Lower lobe of right lung (tissue), 2 donors: ENCODE measurements around the gene TTC23. TPM values are rescaled to one million over a fixed set of nuclear protein-coding genes. Genes with fewer than 3 reads are reported as not detected.

Source experiments
- ATAC-seq, 2 donors: fragments of 200-7000 bp; cut with Tn5 transposase; one replicate each; pipeline ENCODE4 v1.9.1; 2020 to 2022; ENCODE audit warnings: mild to moderate bottlenecking in 2 of 2, moderate library complexity in 2 of 2
- DNase-seq: peaks from one replicate; pipeline ENCODE4 v3.0.0-alpha.2; 2020
- H3K27ac ChIP-seq: fragments of 200-600 bp; one replicate; pipeline ENCODE4 v1.8.0; 2022
- H3K27me3 ChIP-seq: fragments of 200-600 bp; one replicate; pipeline ENCODE4 v1.8.0; 2022; ENCODE audit warnings: low read depth
- H3K36me3 ChIP-seq: fragments of 200-600 bp; one replicate; pipeline ENCODE4 v1.8.0; 2022; ENCODE audit warnings: mild to moderate bottlenecking
- H3K4me1 ChIP-seq: fragments of 200-600 bp; one replicate; pipeline ENCODE4 v1.8.0; 2022
- H3K4me3 ChIP-seq: fragments of 200-600 bp; one replicate; pipeline ENCODE4 v1.8.0; 2022; ENCODE audit warnings: mild to moderate bottlenecking
- H3K9me3 ChIP-seq: fragments of 200-600 bp; one replicate; pipeline ENCODE4 v1.8.0; 2022
- intact Hi-C: fragments of 100-400 bp; cut with DNase I; formaldehyde crosslinking; loops from one replicate; pipeline ENCODE4 v1.11.0; 2022
- total RNA-seq: library from RNA; stranded (reverse); fragmentation: NEBNext Ultra II Directional; extraction: Animal tissue kit (Norgen Biotek cat#: 25700); gene quantifications from one replicate; pipeline ENCODE4 v1.2.1, GENCODE V29; 2021
- TF ChIP-seq, protein P1 (sequence below): fragments of 200-600 bp; IDR thresholded peaks from one replicate; pipeline ENCODE4 v1.8.0; 2022; ENCODE audit warnings: antibody characterized with exemption, mild to moderate bottlenecking
- donor health status: DM: no; HTN: yes; CAD: no; lungs with severe emphysema.

TTC23 gene
- total RNA-seq, 1 donor from 2014 or later, result 16.4 TPM

DNA sequence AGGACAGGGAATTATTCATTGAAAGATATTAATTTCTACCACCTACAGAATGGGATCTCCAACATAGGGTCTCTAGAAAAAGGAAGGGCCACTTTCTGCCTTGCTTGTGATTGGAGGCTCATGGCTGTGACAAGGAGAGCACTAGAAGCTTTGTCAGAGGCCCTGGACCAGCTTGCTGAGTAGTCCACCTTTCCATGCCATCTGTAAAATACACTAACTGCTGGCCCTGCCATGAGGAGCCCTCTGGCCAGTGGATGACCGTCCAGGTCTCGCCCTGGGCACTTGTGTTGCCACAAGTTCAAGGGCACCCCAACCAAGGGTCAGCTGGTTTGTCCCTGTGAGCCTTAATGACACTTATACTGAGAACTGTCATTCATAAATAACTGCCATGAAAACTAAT is 146.1 kb downstream of the TTC23 start:
- TF ChIP-seq, protein P1, sequence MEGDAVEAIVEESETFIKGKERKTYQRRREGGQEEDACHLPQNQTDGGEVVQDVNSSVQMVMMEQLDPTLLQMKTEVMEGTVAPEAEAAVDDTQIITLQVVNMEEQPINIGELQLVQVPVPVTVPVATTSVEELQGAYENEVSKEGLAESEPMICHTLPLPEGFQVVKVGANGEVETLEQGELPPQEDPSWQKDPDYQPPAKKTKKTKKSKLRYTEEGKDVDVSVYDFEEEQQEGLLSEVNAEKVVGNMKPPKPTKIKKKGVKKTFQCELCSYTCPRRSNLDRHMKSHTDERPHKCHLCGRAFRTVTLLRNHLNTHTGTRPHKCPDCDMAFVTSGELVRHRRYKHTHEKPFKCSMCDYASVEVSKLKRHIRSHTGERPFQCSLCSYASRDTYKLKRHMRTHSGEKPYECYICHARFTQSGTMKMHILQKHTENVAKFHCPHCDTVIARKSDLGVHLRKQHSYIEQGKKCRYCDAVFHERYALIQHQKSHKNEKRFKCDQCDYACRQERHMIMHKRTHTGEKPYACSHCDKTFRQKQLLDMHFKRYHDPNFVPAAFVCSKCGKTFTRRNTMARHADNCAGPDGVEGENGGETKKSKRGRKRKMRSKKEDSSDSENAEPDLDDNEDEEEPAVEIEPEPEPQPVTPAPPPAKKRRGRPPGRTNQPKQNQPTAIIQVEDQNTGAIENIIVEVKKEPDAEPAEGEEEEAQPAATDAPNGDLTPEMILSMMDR, result no peak
- intact Hi-C loops, result no loop called here
- H3K27ac ChIP-seq, result no peak overlapping the region
- H3K4me3 ChIP-seq, result no peak overlapping the region
- peaks cover 26% of the 10 kb centered on the region for H3K4me1 ChIP-seq
- DNase-seq (no peak), ATAC-seq (no peak)
- no peaks in the 10 kb centered on the region for H3K36me3 ChIP-seq
- H3K27me3 ChIP-seq, result peaks cover 60% of the 10 kb centered on the region
- H3K9me3 ChIP-seq, result no peaks in the 10 kb centered on the region

DNA sequence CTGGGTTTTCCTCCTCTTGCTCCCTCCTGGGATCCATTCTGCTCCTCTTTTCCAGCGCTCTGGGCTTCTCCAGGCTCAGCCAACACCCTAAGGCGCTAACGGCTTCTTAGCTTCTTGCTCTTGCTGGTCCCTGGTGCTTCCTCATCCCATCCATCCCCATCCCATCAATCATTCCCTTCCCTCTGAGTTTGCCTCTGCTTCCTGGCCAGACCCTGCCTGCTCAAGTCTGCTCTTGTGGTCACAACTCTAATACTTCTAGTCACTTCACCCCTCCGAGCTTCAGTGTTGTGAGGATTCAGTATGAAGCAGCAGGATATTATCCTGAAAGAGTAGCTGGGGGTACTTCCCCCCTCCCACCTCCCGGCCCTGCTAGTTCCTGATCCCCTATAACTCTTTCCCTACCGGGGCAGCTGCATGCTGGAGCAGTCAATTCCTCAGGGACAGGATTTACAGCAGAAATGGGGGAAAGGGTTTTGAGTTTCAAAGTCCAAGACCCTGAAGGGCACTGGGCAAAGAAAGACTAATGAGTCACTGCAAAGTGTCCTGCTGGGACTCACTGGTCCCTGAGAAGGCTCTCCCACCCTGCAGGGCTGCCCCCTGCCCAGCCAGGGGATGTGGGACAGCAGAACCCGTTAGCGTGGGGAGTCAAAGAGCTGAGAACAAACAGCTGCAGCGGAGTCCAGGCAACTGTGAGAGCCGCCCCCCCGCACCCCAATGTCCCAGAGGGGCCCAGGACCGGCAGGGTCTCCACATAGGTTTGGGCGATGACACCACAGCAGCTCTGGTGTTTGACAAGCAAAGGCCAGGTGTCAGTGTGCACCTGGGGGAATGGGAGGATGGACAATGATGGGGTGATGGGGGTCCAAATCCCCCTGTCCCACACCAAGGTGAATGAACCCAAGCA is 146.8 kb downstream of the TTC23 start:
- TF ChIP-seq, protein P1, result no peak
- H3K4me3 ChIP-seq, result no peak overlapping the region
- DNase-seq (no peak), ATAC-seq (no peak)
- H3K36me3 ChIP-seq, result no peaks in the 10 kb centered on the region
- no peak overlapping the region for H3K27ac ChIP-seq
- H3K9me3 ChIP-seq, result no peaks in the 10 kb centered on the region
- intact Hi-C loops, result no loop called here
- H3K4me1 ChIP-seq, result peaks cover 26% of the 10 kb centered on the region
- peaks cover 60% of the 10 kb centered on the region for H3K27me3 ChIP-seq

DNA sequence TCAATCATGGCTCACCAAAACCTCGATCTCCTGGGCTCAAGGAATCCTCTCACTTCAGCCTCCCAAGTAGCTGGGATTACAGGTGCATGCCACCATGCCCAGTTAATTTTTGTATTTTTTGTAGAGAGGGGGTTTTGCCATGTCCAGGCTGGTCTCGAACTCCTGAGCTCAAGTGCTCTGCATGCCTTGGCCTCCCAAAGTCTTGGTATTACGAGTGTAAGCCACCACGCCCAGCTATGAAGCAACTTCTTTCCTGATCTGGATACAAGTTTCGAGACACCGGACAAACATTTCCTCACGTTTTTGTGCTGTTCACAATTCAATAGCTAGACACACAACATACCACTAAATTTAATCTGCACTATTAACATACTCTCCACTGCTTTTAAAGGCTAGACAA is 147.9 kb downstream of the TTC23 start:
- Histone ChIP-seq H3K9me3 (no peaks in the 10 kb centered on the region), H3K27me3 (peaks cover 58% of the 10 kb centered on the region), H3K36me3 (no peaks in the 10 kb centered on the region), H3K4me1 (peaks cover 18% of the 10 kb centered on the region), H3K4me3 (no peak overlapping the region), H3K27ac (no peak overlapping the region)
- DNase-seq (no peak), ATAC-seq (no peak)
- TF ChIP-seq, protein P1, result no peak
- intact Hi-C loops, result no loop called here

DNA sequence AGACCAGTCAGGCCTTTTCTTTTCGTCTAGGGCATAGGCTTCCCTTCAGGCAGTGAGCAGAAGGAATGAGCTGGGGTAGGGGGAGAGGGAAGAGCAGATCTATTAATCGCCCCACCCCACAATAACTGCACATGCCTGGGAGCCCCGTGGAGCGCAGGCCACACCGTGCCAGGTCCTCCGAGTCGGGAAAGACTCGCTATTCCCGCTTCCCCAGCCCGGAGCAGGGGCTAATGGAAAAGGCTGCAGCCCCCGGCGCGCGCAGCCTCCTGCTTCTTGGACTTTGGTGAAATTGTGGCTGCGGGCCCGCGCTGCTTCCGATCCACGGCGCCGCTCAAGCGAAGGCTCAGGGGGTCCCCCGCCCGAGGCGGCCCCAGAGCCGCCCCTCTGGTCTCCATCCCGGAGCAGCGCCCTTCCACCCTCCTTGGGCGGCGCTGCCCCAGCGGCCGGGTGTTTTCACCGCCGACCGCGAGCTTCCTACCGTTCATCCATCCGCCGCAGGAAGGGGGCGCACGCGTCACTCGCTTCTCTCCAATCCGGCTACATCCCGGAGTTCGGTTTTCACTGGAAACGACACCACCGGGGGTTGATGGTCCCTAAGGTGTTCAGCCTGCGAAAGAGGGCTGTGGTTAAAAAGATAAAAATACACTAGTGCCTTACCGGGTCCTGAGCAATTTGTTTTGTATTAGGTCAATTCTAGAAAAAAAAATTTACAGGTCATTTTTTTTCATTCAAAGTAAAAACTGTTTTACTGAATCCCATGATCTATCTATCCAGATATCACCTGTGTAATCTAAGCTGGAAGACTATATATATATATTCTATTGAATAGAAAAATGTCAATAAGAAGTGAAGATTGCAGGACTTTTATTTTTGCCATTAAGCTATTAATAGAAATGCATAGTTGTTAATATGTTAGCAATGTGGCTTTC is 148.9 kb downstream of the TTC23 start:
- H3K4me3 ChIP-seq, result peak overlapping the region; percentile 38
- H3K27me3 ChIP-seq, result peaks cover 48% of the 10 kb centered on the region

DNA sequence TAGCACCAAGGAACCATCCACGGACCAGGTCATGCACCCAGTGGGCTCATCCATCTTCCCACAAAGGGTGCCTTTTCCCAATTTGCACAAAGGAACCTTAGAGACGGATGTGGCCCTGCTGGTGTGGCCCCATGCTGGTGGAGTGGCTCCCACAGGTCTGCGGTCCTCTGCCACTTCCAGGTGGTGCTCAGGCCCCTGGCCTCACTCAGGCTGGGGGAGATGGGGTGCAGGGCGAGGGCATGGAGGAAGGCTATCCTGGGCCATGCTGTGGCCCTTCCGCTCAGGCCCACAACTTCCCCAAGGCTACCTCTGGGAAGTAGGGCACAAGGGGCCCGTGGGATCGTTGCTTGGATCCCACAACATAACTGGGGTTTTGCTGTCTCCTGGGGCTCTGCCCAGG is 149.7 kb downstream of the TTC23 start:
- TF ChIP-seq, protein P1, result no peak
- Histone ChIP-seq H3K36me3 (no peaks in the 10 kb centered on the region), H3K4me3 (no peak overlapping the region), H3K27me3 (peaks cover 48% of the 10 kb centered on the region), H3K4me1 (peaks cover 8% of the 10 kb centered on the region), H3K9me3 (no peaks in the 10 kb centered on the region), H3K27ac (no peak overlapping the region)
- ATAC-seq (no peak), DNase-seq (no peak)
- intact Hi-C loops, result no loop called here

More for the DNA sequence above, 148.9 kb downstream of the TTC23 start:
- Histone ChIP-seq H3K4me1 (peaks cover 8% of the 10 kb centered on the region), H3K27ac (no peak overlapping the region), H3K9me3 (no peaks in the 10 kb centered on the region), H3K36me3 (no peaks in the 10 kb centered on the region)
- DNase-seq (peak; percentile 84), ATAC-seq (peak; percentile 64 to 71)
- TF ChIP-seq, protein P1, result peak; percentile 76
- intact Hi-C loops, result no loop called here
